Measurements from ENCODE around the gene CHL1. TPM values are rescaled to one million over a fixed set of nuclear protein-coding genes. Genes with fewer than 3 reads are reported as not detected.

CHL1 gene
- total and polyA plus RNA-seq, 2 experiments from 2014 or later = 1.4 to 1.9 TPM

DNA sequence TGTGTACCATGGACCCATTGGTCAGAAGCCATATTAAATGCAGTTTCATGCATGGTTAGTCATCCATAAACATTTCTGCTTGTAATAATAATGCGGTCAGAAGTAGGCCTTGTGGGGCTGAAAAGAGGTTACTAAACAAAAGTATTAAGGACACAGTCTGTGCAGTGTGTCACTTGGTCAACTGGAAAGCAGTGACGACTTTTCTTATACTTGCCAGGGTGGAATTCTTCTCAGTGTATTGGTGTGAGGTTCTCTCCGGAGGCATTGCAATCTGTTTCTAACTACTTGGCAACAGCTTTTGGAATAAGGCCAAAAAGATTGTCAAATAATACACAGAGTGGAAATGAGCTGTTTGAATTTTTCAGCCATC is 46.8 kb downstream of the CHL1 start:
- H3K9me3 Mint-ChIP-seq = peaks cover 99% of the 10 kb centered on the region
- Histone ChIP-seq H3K9me2 (ENCODE audit: insufficient read depth) (no peaks in the 10 kb centered on the region), H4K20me1 (replicated peaks; ENCODE audit: insufficient read depth) (no peaks in the 10 kb centered on the region), H3K27ac (ENCODE audit: low read depth) (no peak overlapping the region), H3K4me1 (ENCODE audit: insufficient read depth) (no peaks in the 10 kb centered on the region), H3K4me3 (no peak overlapping the region), H3F3A (replicated peaks; ENCODE audit: low read depth) (no peaks in the 10 kb centered on the region), H3K36me3 (ENCODE audit: insufficient read depth) (no peaks in the 10 kb centered on the region), H3K4me2 (no peak overlapping the region), H3K79me2 (replicated peaks; ENCODE audit: insufficient read depth) (no peaks in the 10 kb centered on the region), H2AFZ (no peak overlapping the region), H3K27me3 (ENCODE audit: insufficient read depth) (no peaks in the 10 kb centered on the region)
- no peaks in the 10 kb centered on the region for H3K4me1 Mint-ChIP-seq
- ATAC-seq = no peak
- no peak for TF ChIP-seq JUNB (IDR thresholded peaks at IDR 0.05; ENCODE audit: unreplicated experiment)
- TF ChIP-seq ZNF114 (CRISPR knock-in tag; IDR thresholded peaks at IDR 0.05) = no peak
- TF ChIP-seq EZH2 (IDR thresholded peaks at IDR 0.05; ENCODE audit: low read depth, unreplicated experiment) = no peak
- TF ChIP-seq, protein P1, sequence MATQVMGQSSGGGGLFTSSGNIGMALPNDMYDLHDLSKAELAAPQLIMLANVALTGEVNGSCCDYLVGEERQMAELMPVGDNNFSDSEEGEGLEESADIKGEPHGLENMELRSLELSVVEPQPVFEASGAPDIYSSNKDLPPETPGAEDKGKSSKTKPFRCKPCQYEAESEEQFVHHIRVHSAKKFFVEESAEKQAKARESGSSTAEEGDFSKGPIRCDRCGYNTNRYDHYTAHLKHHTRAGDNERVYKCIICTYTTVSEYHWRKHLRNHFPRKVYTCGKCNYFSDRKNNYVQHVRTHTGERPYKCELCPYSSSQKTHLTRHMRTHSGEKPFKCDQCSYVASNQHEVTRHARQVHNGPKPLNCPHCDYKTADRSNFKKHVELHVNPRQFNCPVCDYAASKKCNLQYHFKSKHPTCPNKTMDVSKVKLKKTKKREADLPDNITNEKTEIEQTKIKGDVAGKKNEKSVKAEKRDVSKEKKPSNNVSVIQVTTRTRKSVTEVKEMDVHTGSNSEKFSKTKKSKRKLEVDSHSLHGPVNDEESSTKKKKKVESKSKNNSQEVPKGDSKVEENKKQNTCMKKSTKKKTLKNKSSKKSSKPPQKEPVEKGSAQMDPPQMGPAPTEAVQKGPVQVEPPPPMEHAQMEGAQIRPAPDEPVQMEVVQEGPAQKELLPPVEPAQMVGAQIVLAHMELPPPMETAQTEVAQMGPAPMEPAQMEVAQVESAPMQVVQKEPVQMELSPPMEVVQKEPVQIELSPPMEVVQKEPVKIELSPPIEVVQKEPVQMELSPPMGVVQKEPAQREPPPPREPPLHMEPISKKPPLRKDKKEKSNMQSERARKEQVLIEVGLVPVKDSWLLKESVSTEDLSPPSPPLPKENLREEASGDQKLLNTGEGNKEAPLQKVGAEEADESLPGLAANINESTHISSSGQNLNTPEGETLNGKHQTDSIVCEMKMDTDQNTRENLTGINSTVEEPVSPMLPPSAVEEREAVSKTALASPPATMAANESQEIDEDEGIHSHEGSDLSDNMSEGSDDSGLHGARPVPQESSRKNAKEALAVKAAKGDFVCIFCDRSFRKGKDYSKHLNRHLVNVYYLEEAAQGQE (IDR thresholded peaks at IDR 0.05; ENCODE audit: unreplicated experiment) = no peak
- TF ChIP-seq, protein P2, sequence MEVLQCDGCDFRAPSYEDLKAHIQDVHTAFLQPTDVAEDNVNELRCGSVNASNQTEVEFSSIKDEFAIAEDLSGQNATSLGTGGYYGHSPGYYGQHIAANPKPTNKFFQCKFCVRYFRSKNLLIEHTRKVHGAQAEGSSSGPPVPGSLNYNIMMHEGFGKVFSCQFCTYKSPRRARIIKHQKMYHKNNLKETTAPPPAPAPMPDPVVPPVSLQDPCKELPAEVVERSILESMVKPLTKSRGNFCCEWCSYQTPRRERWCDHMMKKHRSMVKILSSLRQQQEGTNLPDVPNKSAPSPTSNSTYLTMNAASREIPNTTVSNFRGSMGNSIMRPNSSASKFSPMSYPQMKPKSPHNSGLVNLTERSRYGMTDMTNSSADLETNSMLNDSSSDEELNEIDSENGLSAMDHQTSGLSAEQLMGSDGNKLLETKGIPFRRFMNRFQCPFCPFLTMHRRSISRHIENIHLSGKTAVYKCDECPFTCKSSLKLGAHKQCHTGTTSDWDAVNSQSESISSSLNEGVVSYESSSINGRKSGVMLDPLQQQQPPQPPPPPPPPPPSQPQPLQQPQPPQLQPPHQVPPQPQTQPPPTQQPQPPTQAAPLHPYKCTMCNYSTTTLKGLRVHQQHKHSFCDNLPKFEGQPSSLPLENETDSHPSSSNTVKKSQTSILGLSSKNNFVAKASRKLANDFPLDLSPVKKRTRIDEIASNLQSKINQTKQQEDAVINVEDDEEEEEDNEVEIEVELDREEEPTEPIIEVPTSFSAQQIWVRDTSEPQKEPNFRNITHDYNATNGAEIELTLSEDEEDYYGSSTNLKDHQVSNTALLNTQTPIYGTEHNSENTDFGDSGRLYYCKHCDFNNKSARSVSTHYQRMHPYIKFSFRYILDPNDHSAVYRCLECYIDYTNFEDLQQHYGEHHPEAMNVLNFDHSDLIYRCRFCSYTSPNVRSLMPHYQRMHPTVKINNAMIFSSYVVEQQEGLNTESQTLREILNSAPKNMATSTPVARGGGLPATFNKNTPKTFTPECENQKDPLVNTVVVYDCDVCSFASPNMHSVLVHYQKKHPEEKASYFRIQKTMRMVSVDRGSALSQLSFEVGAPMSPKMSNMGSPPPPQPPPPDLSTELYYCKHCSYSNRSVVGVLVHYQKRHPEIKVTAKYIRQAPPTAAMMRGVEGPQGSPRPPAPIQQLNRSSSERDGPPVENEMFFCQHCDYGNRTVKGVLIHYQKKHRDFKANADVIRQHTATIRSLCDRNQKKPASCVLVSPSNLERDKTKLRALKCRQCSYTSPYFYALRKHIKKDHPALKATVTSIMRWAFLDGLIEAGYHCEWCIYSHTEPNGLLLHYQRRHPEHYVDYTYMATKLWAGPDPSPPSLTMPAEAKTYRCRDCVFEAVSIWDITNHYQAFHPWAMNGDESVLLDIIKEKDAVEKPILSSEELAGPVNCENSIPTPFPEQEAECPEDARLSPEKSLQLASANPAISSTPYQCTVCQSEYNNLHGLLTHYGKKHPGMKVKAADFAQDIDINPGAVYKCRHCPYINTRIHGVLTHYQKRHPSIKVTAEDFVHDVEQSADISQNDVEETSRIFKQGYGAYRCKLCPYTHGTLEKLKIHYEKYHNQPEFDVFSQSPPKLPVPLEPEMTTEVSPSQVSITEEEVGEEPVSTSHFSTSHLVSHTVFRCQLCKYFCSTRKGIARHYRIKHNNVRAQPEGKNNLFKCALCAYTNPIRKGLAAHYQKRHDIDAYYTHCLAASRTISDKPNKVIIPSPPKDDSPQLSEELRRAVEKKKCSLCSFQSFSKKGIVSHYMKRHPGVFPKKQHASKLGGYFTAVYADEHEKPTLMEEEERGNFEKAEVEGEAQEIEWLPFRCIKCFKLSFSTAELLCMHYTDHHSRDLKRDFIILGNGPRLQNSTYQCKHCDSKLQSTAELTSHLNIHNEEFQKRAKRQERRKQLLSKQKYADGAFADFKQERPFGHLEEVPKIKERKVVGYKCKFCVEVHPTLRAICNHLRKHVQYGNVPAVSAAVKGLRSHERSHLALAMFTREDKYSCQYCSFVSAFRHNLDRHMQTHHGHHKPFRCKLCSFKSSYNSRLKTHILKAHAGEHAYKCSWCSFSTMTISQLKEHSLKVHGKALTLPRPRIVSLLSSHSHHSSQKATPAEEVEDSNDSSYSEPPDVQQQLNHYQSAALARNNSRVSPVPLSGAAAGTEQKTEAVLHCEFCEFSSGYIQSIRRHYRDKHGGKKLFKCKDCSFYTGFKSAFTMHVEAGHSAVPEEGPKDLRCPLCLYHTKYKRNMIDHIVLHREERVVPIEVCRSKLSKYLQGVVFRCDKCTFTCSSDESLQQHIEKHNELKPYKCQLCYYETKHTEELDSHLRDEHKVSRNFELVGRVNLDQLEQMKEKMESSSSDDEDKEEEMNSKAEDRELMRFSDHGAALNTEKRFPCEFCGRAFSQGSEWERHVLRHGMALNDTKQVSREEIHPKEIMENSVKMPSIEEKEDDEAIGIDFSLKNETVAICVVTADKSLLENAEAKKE (CRISPR knock-in tag; IDR thresholded peaks at IDR 0.05) = no peak
- TF ChIP-seq, protein P3, sequence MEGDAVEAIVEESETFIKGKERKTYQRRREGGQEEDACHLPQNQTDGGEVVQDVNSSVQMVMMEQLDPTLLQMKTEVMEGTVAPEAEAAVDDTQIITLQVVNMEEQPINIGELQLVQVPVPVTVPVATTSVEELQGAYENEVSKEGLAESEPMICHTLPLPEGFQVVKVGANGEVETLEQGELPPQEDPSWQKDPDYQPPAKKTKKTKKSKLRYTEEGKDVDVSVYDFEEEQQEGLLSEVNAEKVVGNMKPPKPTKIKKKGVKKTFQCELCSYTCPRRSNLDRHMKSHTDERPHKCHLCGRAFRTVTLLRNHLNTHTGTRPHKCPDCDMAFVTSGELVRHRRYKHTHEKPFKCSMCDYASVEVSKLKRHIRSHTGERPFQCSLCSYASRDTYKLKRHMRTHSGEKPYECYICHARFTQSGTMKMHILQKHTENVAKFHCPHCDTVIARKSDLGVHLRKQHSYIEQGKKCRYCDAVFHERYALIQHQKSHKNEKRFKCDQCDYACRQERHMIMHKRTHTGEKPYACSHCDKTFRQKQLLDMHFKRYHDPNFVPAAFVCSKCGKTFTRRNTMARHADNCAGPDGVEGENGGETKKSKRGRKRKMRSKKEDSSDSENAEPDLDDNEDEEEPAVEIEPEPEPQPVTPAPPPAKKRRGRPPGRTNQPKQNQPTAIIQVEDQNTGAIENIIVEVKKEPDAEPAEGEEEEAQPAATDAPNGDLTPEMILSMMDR (conservative IDR thresholded peaks at IDR 0.05; ENCODE audit: low read depth in 2 of 2) = no peak
- no peak overlapping the region for H3K4me3 Mint-ChIP-seq
- H3K36me3 Mint-ChIP-seq (ENCODE audit: low read depth) = peaks cover 27% of the 10 kb centered on the region; the same call in 2 of the 3 replicates
- DNase-seq (ENCODE audit: low spot score) = no peak
- no peak overlapping the region for H3K27ac Mint-ChIP-seq
- H3K27me3 Mint-ChIP-seq (ENCODE audit: insufficient read depth, low read depth, poor library complexity) = no peaks in the 10 kb centered on the region
